SK-N-MC (cell line): Measurements from ENCODE around the gene PLD1.
"Not testable (repeated sequence)": the region's sequence is repeated elsewhere in the genome, so short reads cannot be mapped to it uniquely, and the experiment has no call there.

Experiments used
- DNase-seq: peaks from one replicate; pipeline ENCODE4 v3.0.0-alpha.2; 2011; ENCODE audit warnings: low read depth, low spot score
- H3K27ac ChIP-seq: fragments of 200-600 bp; sonication (generic); 2 replicates; pipeline ENCODE4 v1.5.1; 2016; ENCODE audit warnings: mixed run types
- H3K36me3 ChIP-seq: fragments of 200-600 bp; sonication (generic); 2 replicates; pipeline ENCODE4 v1.6.1; 2017; ENCODE audit warnings: antibody characterized with exemption, low read length, mixed read lengths; ENCODE audit not compliant: insufficient read depth
- H3K4me3 ChIP-seq: fragments of 200-600 bp; sonication (generic); 2 replicates; pipeline ENCODE4 v1.5.1; 2016
- H3K9ac ChIP-seq: fragments of 200-600 bp; sonication (generic); 2 replicates; pipeline ENCODE4 v1.8.0; 2017; ENCODE audit warnings: mixed run types, mixed read lengths; ENCODE audit not compliant: insufficient read length
- H3K9me3 ChIP-seq: fragments of 200-600 bp; sonication (generic); 2 replicates; pipeline ENCODE4 v1.6.1; 2017; ENCODE audit warnings: low read depth, mild to moderate bottlenecking, antibody characterized with exemption, low read length, moderate library complexity, mixed read lengths
- EZH2 ChIP-seq: fragments of 200-600 bp; sonication (generic); IDR thresholded peaks from one replicate; pipeline ENCODE4 v1.6.1; 2017; ENCODE audit warnings: antibody characterized with exemption
- FOXP2 ChIP-seq: optimal IDR thresholded peaks from 2 replicates; pipeline ENCODE3; 2011; ENCODE audit warnings: mild to moderate bottlenecking, moderate library complexity; ENCODE audit not compliant: insufficient read depth; ENCODE audit errors: extremely low read length, control extremely low read depth
- POLR2AphosphoS5 ChIP-seq: IDR thresholded peaks from 2 replicates; pipeline ENCODE4 v1.6.1; 2012; ENCODE audit warnings: mild to moderate bottlenecking, low read depth, low read length, borderline replicate concordance

PLD1 gene

DNA sequence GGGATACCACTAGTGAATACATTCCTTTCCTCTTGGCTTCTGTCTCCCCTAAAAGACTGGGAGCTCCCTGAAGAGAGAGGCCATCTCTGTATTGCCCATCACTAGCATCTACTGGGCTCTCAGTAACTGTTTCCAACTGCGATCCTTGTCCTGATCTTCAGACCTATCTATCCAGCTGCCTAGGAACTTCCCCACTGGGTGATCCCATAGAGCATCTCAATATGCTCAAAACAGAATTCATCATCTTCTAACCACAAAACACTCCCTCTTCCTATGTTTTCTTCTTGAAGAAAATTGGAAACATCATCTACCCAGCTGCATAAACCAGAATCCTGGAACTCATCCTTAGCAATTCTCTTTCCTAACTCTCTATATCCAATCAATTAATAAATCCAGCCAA, 54.6 kb downstream of the PLD1 start:
- no peak for DNase-seq
- TF ChIP-seq EZH2 (no peak), FOXP2 (no peak), POLR2AphosphoS5 (no peak)
- Histone ChIP-seq H3K27ac (no peak overlapping the region), H3K36me3 (no peaks in the 10 kb centered on the region), H3K9ac (no peak overlapping the region), H3K4me3 (no peak overlapping the region), H3K9me3 (no peaks in the 10 kb centered on the region)

DNA sequence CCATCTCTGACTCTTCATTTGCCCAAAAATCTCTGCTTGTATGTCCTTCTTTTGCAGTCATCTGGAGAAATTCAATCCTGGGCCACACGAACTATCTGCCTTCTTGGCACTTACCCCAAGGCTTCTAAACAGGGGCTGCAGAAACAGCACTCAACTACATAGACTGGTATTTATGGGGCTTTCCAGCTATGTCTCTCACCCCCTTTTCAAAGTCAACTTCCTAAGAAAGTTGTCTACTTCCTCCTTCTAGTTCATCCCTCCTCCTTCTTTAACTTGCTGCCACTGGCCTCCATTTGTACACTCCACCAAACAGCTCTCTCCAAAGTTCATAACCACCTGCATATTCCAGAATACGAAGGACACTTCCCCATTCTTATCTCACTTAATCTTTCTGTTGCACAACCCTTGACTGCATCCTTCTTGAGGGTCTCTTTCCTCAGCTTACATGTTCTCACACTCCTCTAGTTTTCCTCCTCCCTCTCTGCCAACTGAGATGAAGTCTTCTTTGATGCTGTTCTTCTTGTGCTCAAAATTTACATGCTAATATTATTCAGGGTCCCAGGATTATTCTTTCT, 55.2 kb downstream of the PLD1 start:
- TF ChIP-seq EZH2 (no peak), FOXP2 (no peak)
- Histone ChIP-seq H3K9ac (no peak overlapping the region), H3K9me3 (no peaks in the 10 kb centered on the region), H3K27ac (no peak overlapping the region), H3K4me3 (no peak overlapping the region), H3K36me3 (no peaks in the 10 kb centered on the region)
- no peak for DNase-seq

DNA sequence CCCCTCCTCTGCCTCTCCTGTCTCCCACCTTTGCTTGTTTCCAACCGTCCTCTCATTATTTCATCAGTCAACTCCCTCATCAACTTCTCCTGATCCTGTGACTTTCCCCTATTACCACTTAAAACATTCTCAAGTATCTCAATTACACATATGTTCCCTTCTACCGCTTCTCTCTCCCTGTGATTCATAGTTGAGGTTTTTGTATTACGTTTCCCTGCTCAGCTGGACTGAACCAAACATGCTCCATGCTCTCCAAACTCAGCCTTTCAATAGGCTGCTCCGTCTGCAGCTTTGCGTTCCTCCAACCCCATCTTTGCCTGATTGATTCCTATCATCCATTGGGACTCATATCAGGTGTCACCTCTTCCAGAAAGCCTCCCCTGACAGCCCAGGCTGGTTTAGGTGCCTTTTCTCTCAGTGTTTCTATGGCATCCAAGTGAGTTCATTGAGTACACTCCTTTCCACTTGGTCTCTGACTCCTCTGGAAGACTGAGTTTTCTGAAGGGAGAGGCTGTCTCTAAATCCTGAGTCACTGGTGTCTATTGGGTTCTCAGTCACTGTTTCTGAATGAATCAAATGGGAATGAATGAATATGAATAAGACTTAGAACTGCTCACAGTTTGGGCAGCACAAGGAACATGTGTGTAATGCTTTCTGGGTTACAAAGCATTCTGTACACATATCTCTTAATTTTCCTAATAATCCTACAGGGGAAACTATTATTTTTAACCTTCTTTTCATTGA, 56.4 kb downstream of the PLD1 start:
- Histone ChIP-seq H3K27ac (no peak overlapping the region), H3K9me3 (no peaks in the 10 kb centered on the region), H3K9ac (no peak overlapping the region), H3K4me3 (no peak overlapping the region), H3K36me3 (no peaks in the 10 kb centered on the region)
- TF ChIP-seq EZH2 (no peak), FOXP2 (no peak), POLR2AphosphoS5 (no peak)
- DNase-seq: no peak

DNA sequence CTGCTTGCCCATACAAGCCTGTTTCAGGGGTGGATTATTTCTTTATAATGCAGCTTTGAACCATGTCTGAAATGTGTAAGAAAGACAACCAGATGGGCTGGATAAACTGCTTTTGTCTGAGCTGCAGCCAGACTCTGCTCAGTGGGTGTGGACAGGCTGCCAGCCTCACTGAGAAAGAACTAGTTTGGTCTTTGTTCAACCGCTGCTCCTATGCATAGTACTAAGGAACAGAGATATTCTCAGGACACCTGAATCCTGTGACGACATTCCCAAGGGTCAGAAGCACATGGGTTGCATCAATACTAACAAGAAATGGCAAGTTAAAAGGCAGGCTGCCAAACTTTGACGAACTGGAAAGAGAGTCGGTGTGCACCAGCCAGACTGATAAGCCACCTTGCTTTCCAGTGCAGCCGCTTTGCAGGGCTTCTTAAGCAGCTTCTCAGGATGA, 57.2 kb downstream of the PLD1 start:
- no peak overlapping the region for H3K4me3 ChIP-seq
- H3K9me3 ChIP-seq: no peaks in the 10 kb centered on the region
- H3K36me3 ChIP-seq: no peaks in the 10 kb centered on the region
- TF ChIP-seq EZH2 (no peak), FOXP2 (no peak), POLR2AphosphoS5 (no peak)
- no peak overlapping the region for H3K9ac ChIP-seq
- no peak for DNase-seq
- H3K27ac ChIP-seq: no peak overlapping the region

DNA sequence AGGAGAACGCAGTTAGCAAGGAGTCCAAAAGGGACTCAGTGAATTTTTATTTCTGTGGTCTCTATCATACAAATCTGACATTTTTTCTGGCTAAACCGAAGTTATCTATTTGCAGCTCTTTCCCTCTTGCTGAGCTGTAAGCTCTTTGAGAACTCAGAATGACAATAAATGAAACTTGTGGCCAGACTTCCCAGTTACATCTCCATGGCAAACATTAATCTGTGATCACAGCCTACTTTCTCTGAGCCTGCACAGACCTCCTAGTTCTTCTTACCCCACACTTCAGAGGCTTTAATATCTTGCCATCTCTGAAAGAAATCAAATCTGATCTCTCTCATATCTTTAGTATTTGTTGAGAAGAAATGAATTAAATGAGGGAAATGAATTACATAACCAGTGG, 58.0 kb downstream of the PLD1 start:
- TF ChIP-seq POLR2AphosphoS5 (no peak), EZH2 (no peak), FOXP2 (no peak)
- no peak overlapping the region for H3K9ac ChIP-seq
- no peak overlapping the region for H3K4me3 ChIP-seq

DNA sequence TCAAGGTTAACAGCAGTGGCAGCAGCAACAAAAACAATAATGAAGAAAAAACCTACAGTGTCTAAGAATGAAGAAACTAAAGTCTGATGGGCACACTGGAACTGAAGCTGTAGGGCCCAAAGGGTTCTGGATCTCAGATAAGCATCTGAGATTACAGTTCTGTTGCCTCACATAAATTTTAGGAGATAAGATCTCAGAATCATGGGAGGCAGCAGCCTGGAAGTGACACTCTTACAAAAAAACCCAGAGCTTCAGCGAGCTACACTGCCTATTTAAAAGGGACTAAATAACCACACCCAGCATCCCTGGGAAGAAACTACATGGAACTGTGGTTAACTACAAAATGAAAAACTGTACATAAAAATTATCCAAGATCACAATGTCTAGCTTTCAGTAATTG, 61.2 kb downstream of the PLD1 start:
- Histone ChIP-seq H3K9me3 (no peaks in the 10 kb centered on the region), H3K27ac (no peak overlapping the region), H3K9ac (no peak overlapping the region), H3K4me3 (no peak overlapping the region), H3K36me3 (no peaks in the 10 kb centered on the region)
- TF ChIP-seq EZH2: no peak
- TF ChIP-seq FOXP2: no peak
- TF ChIP-seq POLR2AphosphoS5: no peak
- no peak for DNase-seq

More for the DNA sequence above, 58.0 kb downstream of the PLD1 start:
- Histone ChIP-seq H3K27ac (no peak overlapping the region), H3K9me3 (no peaks in the 10 kb centered on the region), H3K36me3 (no peaks in the 10 kb centered on the region)
- no peak for DNase-seq

DNA sequence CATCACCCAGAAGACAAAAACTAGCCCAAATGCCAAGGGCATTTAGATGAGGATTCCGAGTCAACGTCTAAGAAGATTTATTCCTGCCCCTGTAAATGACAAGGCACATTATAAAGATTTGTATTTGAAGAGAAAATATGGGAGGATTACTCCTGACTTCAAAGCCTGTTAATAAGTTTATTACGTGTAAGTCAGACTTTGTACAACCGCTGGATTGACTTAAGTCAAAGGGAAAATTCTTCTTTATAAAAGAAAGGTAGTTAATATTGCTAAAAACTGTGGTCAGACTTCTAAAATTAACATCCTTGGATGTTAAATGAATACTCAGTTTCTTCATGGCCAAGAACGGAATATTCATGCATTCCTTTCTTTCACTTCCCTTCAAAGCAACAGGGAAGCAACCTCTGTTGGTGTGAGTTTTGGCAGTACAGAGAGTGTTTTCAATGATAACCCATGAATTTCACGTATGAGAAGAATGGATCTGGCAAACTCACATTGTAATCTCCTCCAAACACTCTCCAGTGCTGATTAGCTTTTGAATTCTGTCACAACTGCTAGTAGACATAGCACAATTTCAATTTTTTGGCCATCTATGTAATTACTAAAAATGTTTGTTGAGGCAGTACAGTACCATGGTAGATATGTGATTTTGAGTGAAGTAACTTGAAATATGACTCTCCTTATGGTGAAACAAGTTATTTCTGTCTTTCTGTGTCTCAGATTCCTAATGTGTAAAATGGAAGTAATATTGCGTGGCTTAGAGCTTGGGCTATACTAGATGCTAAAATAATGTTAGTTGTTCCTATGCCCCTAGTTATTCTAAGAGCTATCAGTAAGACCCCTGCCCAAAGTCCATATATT, 62.0 kb downstream of the PLD1 start:
- Histone ChIP-seq H3K36me3 (no peaks in the 10 kb centered on the region), H3K9me3 (no peaks in the 10 kb centered on the region), H3K27ac (no peak overlapping the region), H3K4me3 (no peak overlapping the region), H3K9ac (no peak overlapping the region)
- TF ChIP-seq EZH2 (no peak), POLR2AphosphoS5 (no peak), FOXP2 (no peak)
- no peak for DNase-seq

DNA sequence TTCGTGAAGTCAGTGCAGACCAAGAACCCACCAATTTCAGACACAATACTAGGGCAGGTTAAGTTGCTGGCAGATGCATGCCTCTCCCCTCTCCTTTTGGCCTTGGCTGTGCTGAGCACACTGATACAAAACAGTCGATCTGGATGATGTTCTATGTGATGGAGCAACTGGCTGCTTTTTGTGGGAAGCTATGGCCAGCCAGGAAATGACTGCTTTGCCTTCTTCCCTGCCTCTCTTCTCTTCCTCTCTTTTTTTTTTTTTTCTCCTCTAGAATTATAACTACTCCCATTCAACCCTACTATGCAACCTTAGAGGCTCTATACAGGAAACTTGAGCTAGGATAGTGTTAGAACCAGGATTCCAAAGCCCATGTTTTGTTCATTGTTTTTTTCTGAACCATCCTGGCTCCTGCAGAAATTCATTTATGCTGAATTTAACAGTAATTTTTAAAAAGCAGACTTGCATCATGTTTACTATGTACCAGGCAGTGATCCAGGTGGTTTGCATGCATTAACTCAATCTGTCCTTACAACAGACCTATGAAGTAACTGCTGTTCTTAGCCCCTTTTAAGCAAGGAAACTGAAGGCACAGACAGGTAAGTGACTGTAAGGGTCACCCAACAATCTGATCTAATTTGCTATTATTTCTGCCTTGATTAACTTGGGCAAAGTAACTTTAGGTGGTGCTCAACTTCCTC, 62.9 kb downstream of the PLD1 start:
- H3K9ac ChIP-seq: no peak overlapping the region
- DNase-seq: no peak
- TF ChIP-seq POLR2AphosphoS5 (no peak), EZH2 (no peak), FOXP2 (no peak)
- H3K36me3 ChIP-seq: no peaks in the 10 kb centered on the region
- no peaks in the 10 kb centered on the region for H3K9me3 ChIP-seq
- no peak overlapping the region for H3K27ac ChIP-seq
- no peak overlapping the region for H3K4me3 ChIP-seq

DNA sequence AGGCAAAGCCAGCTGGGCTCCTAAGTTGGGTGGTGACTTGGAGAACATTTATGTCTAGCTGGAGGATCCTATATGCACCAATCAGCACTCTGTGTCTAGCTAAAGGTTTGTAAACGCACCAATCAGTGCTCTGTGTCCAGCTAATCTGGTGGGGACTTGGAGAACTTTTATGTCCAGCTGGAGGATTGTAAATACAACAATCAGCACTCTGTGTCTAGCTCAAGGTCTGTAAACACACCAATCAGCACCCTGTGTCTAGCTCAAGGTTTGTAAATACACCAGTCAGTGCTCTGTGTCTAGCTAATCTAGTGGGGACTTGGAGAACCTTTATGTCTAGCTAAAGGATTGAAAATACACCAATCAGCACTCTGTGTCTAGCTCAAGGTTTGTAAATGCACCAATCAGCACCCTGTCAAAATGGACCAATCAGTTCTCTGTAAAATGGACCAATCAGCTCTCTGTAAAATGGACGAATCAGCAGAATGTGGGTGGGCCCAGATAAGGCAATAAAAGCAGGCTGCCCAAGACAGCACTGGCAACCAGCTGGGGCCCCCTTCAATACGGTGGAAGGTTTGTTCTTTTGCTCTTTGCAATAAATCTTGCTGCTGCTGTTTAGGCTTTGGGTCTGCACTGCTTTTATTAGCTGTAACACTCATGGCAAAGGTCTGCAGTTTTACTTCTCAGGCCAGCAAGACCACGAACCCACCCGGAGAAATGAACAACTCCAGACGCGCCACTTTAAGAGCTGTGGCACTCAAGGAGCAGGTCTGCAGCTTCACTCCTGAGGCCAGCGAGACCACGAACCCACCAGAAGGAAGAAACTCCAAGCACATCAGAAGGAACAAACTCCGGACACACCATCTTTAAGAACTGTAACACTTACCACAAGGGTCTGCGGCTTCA, 63.7 kb downstream of the PLD1 start:
- not testable (repeated sequence) for DNase-seq, H3K36me3 ChIP-seq, H3K27ac ChIP-seq, H3K9ac ChIP-seq, H3K4me3 ChIP-seq, H3K9me3 ChIP-seq
